DND-41 (cell line): ENCODE data around the gene MRS2.

Experiments
- EZH2 ChIP-seq: IDR thresholded peaks from 3 replicates; pipeline ENCODE4 v1.6.1; 2012; ENCODE audit warnings: borderline replicate concordance, low read depth, mild to moderate bottlenecking, moderate library complexity, low read length, inconsistent platforms; ENCODE audit not compliant: severe bottlenecking
- TF ChIP-seq, protein P1 (sequence below): IDR thresholded peaks from 2 replicates; pipeline ENCODE4 v1.5.1; 2012; ENCODE audit warnings: borderline replicate concordance, low read length, moderate library complexity, mild to moderate bottlenecking; ENCODE audit not compliant: poor library complexity, severe bottlenecking; ENCODE audit errors: extremely low read depth

DNA sequence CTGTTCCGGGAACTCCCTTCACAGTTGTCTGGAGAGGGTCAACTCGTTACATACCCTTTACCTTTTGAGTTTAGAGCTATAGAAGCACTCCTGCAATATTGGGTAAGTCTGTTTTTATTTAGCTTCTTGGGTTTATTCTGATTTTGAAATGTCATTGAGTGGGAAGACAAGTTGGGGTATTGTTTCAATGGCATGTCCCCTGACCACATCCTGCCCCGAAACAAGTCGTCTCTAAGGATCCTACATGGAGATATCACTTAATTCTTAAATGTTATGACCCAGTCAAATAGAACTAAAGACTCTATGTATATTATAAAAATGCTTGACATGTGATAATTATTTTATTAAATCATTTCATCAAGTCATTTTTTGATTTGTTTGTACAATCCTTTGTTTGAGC is 9.6 kb downstream of the MRS2 start:
- no peak for TF ChIP-seq EZH2
- TF ChIP-seq, protein P1, sequence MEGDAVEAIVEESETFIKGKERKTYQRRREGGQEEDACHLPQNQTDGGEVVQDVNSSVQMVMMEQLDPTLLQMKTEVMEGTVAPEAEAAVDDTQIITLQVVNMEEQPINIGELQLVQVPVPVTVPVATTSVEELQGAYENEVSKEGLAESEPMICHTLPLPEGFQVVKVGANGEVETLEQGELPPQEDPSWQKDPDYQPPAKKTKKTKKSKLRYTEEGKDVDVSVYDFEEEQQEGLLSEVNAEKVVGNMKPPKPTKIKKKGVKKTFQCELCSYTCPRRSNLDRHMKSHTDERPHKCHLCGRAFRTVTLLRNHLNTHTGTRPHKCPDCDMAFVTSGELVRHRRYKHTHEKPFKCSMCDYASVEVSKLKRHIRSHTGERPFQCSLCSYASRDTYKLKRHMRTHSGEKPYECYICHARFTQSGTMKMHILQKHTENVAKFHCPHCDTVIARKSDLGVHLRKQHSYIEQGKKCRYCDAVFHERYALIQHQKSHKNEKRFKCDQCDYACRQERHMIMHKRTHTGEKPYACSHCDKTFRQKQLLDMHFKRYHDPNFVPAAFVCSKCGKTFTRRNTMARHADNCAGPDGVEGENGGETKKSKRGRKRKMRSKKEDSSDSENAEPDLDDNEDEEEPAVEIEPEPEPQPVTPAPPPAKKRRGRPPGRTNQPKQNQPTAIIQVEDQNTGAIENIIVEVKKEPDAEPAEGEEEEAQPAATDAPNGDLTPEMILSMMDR: no peak
